Lower lobe of right lung (tissue), 2 donors: ENCODE data around the gene CERCAM. TPM values are rescaled to one million over a fixed set of nuclear protein-coding genes. Genes with fewer than 3 reads are reported as not detected.
"Not testable (repeated sequence)": the region's sequence is repeated elsewhere in the genome, so short reads cannot be mapped to it uniquely, and the experiment has no call there.

Experiments used
- ATAC-seq, 2 donors: fragments of 200-7000 bp; cut with Tn5 transposase; one replicate each; pipeline ENCODE4 v1.9.1; 2020 to 2022; ENCODE audit warnings: mild to moderate bottlenecking in 2 of 2, moderate library complexity in 2 of 2
- DNase-seq: peaks from one replicate; pipeline ENCODE4 v3.0.0-alpha.2; 2020
- H3K27ac ChIP-seq: fragments of 200-600 bp; one replicate; pipeline ENCODE4 v1.8.0; 2022
- H3K27me3 ChIP-seq: fragments of 200-600 bp; one replicate; pipeline ENCODE4 v1.8.0; 2022; ENCODE audit warnings: low read depth
- H3K36me3 ChIP-seq: fragments of 200-600 bp; one replicate; pipeline ENCODE4 v1.8.0; 2022; ENCODE audit warnings: mild to moderate bottlenecking
- H3K4me1 ChIP-seq: fragments of 200-600 bp; one replicate; pipeline ENCODE4 v1.8.0; 2022
- H3K4me3 ChIP-seq: fragments of 200-600 bp; one replicate; pipeline ENCODE4 v1.8.0; 2022; ENCODE audit warnings: mild to moderate bottlenecking
- H3K9me3 ChIP-seq: fragments of 200-600 bp; one replicate; pipeline ENCODE4 v1.8.0; 2022
- intact Hi-C: fragments of 100-400 bp; cut with DNase I; formaldehyde crosslinking; loops from one replicate; pipeline ENCODE4 v1.11.0; 2022
- total RNA-seq: library from RNA; stranded (reverse); fragmentation: NEBNext Ultra II Directional; extraction: Animal tissue kit (Norgen Biotek cat#: 25700); gene quantifications from one replicate; pipeline ENCODE4 v1.2.1, GENCODE V29; 2021
- TF ChIP-seq, protein P1 (sequence below): fragments of 200-600 bp; IDR thresholded peaks from one replicate; pipeline ENCODE4 v1.8.0; 2022; ENCODE audit warnings: antibody characterized with exemption, mild to moderate bottlenecking
- donor health status: DM: no; HTN: yes; CAD: no; lungs with severe emphysema.

CERCAM gene
- total RNA-seq, 1 donor from 2014 or later, result 11.2 TPM

DNA sequence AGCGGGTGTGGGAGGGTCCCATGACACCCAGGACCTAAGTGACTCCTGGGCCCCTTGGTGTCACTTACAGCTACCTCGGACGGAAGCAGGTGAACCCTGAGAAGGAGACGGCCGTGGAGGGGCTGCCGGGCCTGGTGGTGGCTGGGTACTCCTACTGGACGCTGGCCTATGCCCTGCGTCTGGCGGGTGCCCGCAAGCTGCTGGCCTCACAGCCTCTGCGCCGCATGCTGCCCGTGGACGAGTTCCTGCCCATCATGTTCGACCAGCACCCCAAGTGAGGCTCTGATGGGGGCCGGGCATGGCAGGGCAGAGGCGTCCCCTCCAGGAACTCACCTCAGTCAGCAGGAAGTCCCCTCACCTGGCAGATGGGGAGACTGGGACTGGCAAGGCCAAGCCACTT lies 13.7 kb downstream of the CERCAM start:
- Histone ChIP-seq H3K9me3 (no peaks in the 10 kb centered on the region), H3K27me3 (no peaks in the 10 kb centered on the region), H3K4me1 (peaks cover 5% of the 10 kb centered on the region), H3K36me3 (peaks cover 3% of the 10 kb centered on the region), H3K4me3 (no peak overlapping the region), H3K27ac (no peak overlapping the region)
- no peak for DNase-seq
- intact Hi-C loops, result no loop called here
- ATAC-seq, result no peak
- TF ChIP-seq, protein P1, sequence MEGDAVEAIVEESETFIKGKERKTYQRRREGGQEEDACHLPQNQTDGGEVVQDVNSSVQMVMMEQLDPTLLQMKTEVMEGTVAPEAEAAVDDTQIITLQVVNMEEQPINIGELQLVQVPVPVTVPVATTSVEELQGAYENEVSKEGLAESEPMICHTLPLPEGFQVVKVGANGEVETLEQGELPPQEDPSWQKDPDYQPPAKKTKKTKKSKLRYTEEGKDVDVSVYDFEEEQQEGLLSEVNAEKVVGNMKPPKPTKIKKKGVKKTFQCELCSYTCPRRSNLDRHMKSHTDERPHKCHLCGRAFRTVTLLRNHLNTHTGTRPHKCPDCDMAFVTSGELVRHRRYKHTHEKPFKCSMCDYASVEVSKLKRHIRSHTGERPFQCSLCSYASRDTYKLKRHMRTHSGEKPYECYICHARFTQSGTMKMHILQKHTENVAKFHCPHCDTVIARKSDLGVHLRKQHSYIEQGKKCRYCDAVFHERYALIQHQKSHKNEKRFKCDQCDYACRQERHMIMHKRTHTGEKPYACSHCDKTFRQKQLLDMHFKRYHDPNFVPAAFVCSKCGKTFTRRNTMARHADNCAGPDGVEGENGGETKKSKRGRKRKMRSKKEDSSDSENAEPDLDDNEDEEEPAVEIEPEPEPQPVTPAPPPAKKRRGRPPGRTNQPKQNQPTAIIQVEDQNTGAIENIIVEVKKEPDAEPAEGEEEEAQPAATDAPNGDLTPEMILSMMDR, result no peak

DNA sequence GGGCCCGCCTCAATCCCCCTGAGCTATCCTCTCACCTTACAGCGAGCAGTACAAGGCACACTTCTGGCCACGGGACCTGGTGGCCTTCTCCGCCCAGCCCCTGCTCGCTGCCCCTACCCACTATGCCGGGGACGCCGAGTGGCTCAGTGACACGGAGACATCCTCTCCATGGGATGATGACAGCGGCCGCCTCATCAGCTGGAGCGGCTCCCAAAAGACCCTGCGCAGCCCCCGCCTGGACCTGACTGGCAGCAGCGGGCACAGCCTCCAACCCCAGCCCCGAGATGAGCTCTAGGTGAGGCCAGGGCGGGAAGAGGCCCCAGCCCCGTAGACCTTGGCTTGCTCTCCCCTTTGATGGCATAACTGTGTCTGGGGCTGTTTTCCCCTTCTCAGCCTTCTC lies 15.0 kb downstream of the CERCAM start:
- Histone ChIP-seq H3K4me3 (no peak overlapping the region), H3K36me3 (peaks cover 3% of the 10 kb centered on the region), H3K9me3 (no peaks in the 10 kb centered on the region), H3K27ac (no peak overlapping the region), H3K27me3 (no peaks in the 10 kb centered on the region), H3K4me1 (peaks cover 5% of the 10 kb centered on the region)
- ATAC-seq (no peak), DNase-seq (no peak)
- TF ChIP-seq, protein P1, result no peak
- intact Hi-C loops, result no loop called here

DNA sequence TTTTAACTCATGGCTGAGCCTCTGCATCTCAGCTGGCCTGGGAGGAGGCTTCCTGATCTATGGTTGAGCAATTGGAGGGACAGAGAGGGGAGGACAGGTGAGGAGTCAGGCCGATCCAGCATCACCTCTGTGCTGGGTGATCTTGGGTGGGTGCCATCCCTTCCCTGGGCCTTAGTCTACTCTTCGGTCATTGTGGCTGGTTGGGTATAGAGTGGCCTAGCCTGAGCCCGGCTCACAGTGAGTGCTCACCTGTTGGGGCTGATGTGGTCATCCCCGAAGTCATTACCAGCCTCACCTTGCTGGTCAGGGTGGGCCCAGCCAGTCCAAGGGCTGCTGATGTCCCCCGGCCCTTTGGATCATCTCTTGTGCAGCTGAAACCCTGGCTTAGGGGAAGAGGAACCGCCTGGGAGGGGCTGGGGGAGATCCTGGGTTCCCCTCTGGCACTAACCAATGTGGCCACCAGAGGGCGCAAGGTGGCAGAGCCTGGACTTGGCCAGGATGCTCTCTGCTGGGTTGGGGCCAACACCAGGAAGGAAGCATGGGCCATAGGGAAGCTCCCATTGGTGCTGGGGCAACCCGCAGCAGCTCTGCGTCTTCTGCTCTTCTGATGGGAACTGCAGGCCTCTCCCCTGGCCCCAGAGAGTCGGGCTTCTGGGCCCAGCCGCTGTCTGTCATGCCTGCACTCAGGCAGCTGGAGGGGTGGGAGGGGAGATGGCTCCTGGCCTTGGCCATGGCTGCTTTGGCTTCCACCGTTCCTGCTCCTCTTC lies 17.9 kb downstream of the CERCAM start:
- Histone ChIP-seq H3K9me3 (no peaks in the 10 kb centered on the region), H3K27ac (no peak overlapping the region), H3K4me3 (no peak overlapping the region), H3K36me3 (peaks cover 3% of the 10 kb centered on the region), H3K4me1 (peaks cover 5% of the 10 kb centered on the region), H3K27me3 (no peaks in the 10 kb centered on the region)
- DNase-seq (peak; percentile 90), ATAC-seq (peak; percentile 95 to 96)
- intact Hi-C loops, result no loop called here
- TF ChIP-seq, protein P1, result peak; percentile 97

DNA sequence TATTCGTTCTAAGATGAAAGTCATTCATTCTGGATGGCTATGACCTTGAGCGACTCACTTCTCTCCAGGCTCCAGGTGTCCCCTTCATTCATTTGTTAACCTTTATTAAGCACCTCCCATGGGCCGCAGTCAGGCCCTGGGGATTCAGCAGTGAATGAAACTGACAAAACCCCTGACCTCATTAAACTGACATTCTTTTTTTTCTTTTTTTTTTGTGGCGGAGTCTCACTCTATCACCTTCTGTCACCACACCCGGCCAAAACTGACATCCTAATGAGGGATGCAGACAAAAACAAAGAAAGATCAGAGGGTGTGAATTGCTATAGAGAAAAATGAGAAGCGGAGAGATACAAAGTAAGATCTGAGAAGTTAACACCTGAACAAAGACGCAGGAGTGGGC lies 18.6 kb downstream of the CERCAM start:
- no peak overlapping the region for H3K4me3 ChIP-seq
- DNase-seq, result no peak

DNA sequence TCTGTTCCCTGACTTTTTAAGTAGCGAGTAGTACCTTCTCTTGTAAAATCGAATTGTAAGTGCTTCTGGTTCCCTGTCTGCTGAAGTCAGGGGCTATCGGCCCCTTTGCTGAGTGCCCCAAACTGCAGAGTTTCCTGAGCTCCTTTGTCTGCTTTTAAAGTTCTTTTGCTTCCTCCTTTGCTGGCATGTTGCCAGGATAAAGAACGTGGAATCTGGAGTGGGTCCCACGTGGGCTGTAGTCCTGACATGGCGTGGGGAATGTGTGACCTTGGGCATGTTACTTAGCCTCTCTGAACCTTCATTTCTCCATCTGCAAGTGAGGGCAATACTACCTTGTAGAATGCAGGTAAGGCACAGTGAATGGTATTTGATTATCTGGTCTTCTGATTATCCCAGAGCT lies 21.5 kb downstream of the CERCAM start:
- Histone ChIP-seq H3K36me3 (no peaks in the 10 kb centered on the region), H3K27me3 (no peaks in the 10 kb centered on the region), H3K9me3 (no peaks in the 10 kb centered on the region), H3K27ac (no peak overlapping the region), H3K4me3 (no peak overlapping the region), H3K4me1 (peaks cover 5% of the 10 kb centered on the region)
- ATAC-seq, result no peak
- no peak for DNase-seq
- intact Hi-C loops, result no loop called here
- TF ChIP-seq, protein P1, result no peak

More for the DNA sequence above, 18.6 kb downstream of the CERCAM start:
- TF ChIP-seq, protein P1, result no peak
- peaks cover 3% of the 10 kb centered on the region for H3K36me3 ChIP-seq
- peaks cover 5% of the 10 kb centered on the region for H3K4me1 ChIP-seq
- intact Hi-C loops, result no loop called here
- ATAC-seq, result no peak
- no peaks in the 10 kb centered on the region for H3K27me3 ChIP-seq
- H3K27ac ChIP-seq, result no peak overlapping the region
- H3K9me3 ChIP-seq, result no peaks in the 10 kb centered on the region

DNA sequence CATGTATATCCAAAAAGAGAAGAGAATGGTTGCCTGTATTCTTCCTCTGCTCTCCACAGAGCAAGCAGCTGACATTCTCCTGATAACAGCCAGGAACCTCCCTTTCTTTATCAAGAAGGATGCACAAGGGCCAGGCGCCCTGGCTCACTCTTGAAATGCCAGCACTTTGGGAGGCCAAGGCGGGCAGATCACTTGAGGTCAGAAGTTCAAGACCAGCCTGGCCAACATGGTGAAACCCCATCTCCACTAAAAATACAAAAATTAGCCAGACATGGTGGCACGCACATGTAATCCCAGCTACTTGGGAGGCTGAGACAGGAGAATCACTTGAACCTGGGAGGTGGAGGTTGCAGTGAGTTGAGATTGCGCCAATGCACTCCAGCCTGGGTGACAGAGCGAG lies 25.8 kb downstream of the CERCAM start:
- DNase-seq, H3K4me1 ChIP-seq, H3K9me3 ChIP-seq, H3K27ac ChIP-seq, H3K36me3 ChIP-seq, ATAC-seq, H3K4me3 ChIP-seq, intact Hi-C loops, H3K27me3 ChIP-seq: not testable (repeated sequence)
